Spinal cord (tissue), 10 donors: ENCODE data around the gene KIF16B. TPM values are rescaled to one million over a fixed set of nuclear protein-coding genes. Genes with fewer than 3 reads are reported as not detected.

Source experiments
- DNase-seq, 6 donors: peaks; one replicate each; pipeline versions ENCODE4 v3.0.0 to v3.0.0-alpha.2; 2013 to 2015; ENCODE audit warnings: low spot score in 6 of 6, low read depth in 4 of 6
- H3K27ac ChIP-seq: one replicate; pipeline ENCODE4 v1.5.1; 2013; ENCODE audit warnings: low read depth, low read length, control low read depth
- H3K27me3 ChIP-seq: one replicate; pipeline ENCODE4 v1.6.1; 2013; ENCODE audit warnings: low read length; ENCODE audit not compliant: control insufficient read depth, insufficient read depth
- H3K36me3 ChIP-seq: one replicate; pipeline ENCODE4 v1.6.1; 2013; ENCODE audit warnings: low read length; ENCODE audit not compliant: control insufficient read depth, insufficient read depth
- H3K4me1 ChIP-seq: one replicate; pipeline ENCODE4 v1.6.1; 2013; ENCODE audit warnings: low read length; ENCODE audit not compliant: control insufficient read depth, insufficient read depth
- H3K4me3 ChIP-seq: one replicate; pipeline ENCODE4 v1.5.1; 2013; ENCODE audit warnings: low read depth, low read length, control low read depth
- H3K9me3 ChIP-seq: one replicate; pipeline ENCODE4 v1.6.1; 2013; ENCODE audit warnings: low read length; ENCODE audit not compliant: control insufficient read depth, insufficient read depth
- WGBS: methylation state at CpG from one replicate; pipeline ENCODE4 v1.1.5; 2013; ENCODE audit warnings: missing lambda C conversion rate; ENCODE audit not compliant: insufficient coverage; 5-methylcytosine and 5-hydroxymethylcytosine counted together
- polyA plus RNA-seq, 2 donors: library from polyadenylated mRNA; unstranded; fragments of 120-200 nt; gene quantifications; one replicate each; pipeline ENCODE4 v1.2.1, GENCODE V29; 2013; ENCODE audit not compliant: insufficient read length in 2 of 2
- total RNA-seq, 2 donors: library from RNA; depleted of rRNA in 1 of 2; stranded (reverse); fragments of 120-200 nt in 1 of 2; fragments of >200 nt in 1 of 2; gene quantifications; one replicate each; pipeline versions ENCODE4 v1.2.3 to v1.2.4, GENCODE V29; 2013 to 2014
- donor health status: healthy.

The KIF16B gene
- total and polyA plus RNA-seq, 4 donors = 7.8 to 21.0 (median 12.9) TPM

GRCh38 chr20:16437387-16437996, 135.8 kb downstream of the KIF16B start:
- Histone ChIP-seq H3K4me1 (no peaks in the 10 kb centered on the region), H3K36me3 (no peaks in the 10 kb centered on the region), H3K27me3 (no peaks in the 10 kb centered on the region), H3K9me3 (no peaks in the 10 kb centered on the region), H3K4me3 (no peak overlapping the region), H3K27ac (no peak overlapping the region)
- 100% methylated on average over 1 of the region's 7 CpGs for WGBS
- no peak for DNase-seq

- peak in 3 of 6 donors; percentile 7 to 66 (median 61) for DNase-seq
- Histone ChIP-seq H3K27ac (no peak overlapping the region), H3K36me3 (no peaks in the 10 kb centered on the region), H3K9me3 (no peaks in the 10 kb centered on the region), H3K4me3 (no peak overlapping the region), H3K4me1 (no peaks in the 10 kb centered on the region), H3K27me3 (no peaks in the 10 kb centered on the region)
- 63% methylated on average over 5 of the region's 10 CpGs for WGBS
Observed at GRCh38 chr20:16434062-16434664, 139.1 kb downstream of the KIF16B start.

- no peak for DNase-seq
- Histone ChIP-seq H3K4me3 (no peak overlapping the region), H3K27me3 (no peaks in the 10 kb centered on the region), H3K27ac (no peak overlapping the region), H3K4me1 (no peaks in the 10 kb centered on the region), H3K9me3 (no peaks in the 10 kb centered on the region), H3K36me3 (no peaks in the 10 kb centered on the region)
- 50% methylated on average over 1 of the region's 2 CpGs for WGBS
Observed at GRCh38 chr20:16433293-16433580, 140.0 kb downstream of the KIF16B start.

GRCh38 chr20:16432466-16433292, 140.6 kb downstream of the KIF16B start:
- no peaks in the 10 kb centered on the region for H3K27me3 ChIP-seq
- no peaks in the 10 kb centered on the region for H3K9me3 ChIP-seq
- peak in 1 of 6 donors; percentile 19 for DNase-seq
- H3K36me3 ChIP-seq = no peaks in the 10 kb centered on the region
- H3K27ac ChIP-seq = no peak overlapping the region
- 40% methylated on average over 1 of the region's 8 CpGs for WGBS
- no peaks in the 10 kb centered on the region for H3K4me1 ChIP-seq
- H3K4me3 ChIP-seq = no peak overlapping the region

GRCh38 chr20:16428112-16428511, 145.1 kb downstream of the KIF16B start:
- Histone ChIP-seq H3K27me3 (no peaks in the 10 kb centered on the region), H3K9me3 (no peaks in the 10 kb centered on the region), H3K4me3 (no peak overlapping the region), H3K4me1 (no peaks in the 10 kb centered on the region), H3K27ac (no peak overlapping the region), H3K36me3 (no peaks in the 10 kb centered on the region)
- DNase-seq = no peak
- WGBS = no CpG with 5 or more reads among the region's 1 CpG

GRCh38 chr20:16427571-16427970, 145.7 kb downstream of the KIF16B start:
- Histone ChIP-seq H3K9me3 (no peaks in the 10 kb centered on the region), H3K27me3 (no peaks in the 10 kb centered on the region), H3K36me3 (no peaks in the 10 kb centered on the region), H3K27ac (no peak overlapping the region), H3K4me3 (no peak overlapping the region), H3K4me1 (no peaks in the 10 kb centered on the region)
- 100% methylated on average over 1 of the region's 2 CpGs for WGBS
- DNase-seq = no peak

- DNase-seq = no peak
Observed at GRCh38 chr20:16424780-16425179, 148.5 kb downstream of the KIF16B start.

GRCh38 chr20:16423311-16424212, 149.7 kb downstream of the KIF16B start:
- 95% methylated on average over 2 of the region's 4 CpGs for WGBS
- DNase-seq = no peak
- Histone ChIP-seq H3K27ac (no peak overlapping the region), H3K9me3 (no peaks in the 10 kb centered on the region), H3K27me3 (no peaks in the 10 kb centered on the region), H3K4me3 (no peak overlapping the region), H3K36me3 (no peaks in the 10 kb centered on the region), H3K4me1 (no peaks in the 10 kb centered on the region)

More at GRCh38 chr20:16424780-16425179, 148.5 kb downstream of the KIF16B start:
- H3K27ac ChIP-seq = no peak overlapping the region
- WGBS = no CpG with 5 or more reads among the region's 1 CpG
- H3K36me3 ChIP-seq = no peaks in the 10 kb centered on the region
- H3K4me3 ChIP-seq = no peak overlapping the region
- H3K4me1 ChIP-seq = no peaks in the 10 kb centered on the region
- no peaks in the 10 kb centered on the region for H3K27me3 ChIP-seq
- H3K9me3 ChIP-seq = no peaks in the 10 kb centered on the region

GRCh38 chr20:16419138-16419715, 154.0 kb downstream of the KIF16B start:
- H3K4me1 ChIP-seq = no peaks in the 10 kb centered on the region
- H3K36me3 ChIP-seq = no peaks in the 10 kb centered on the region
- H3K4me3 ChIP-seq = no peak overlapping the region
- WGBS = 100% methylated on average over 1 of the region's 2 CpGs
- no peaks in the 10 kb centered on the region for H3K9me3 ChIP-seq
- H3K27ac ChIP-seq = no peak overlapping the region
- peak in 2 of 6 donors; percentile 46 to 74 for DNase-seq
- no peaks in the 10 kb centered on the region for H3K27me3 ChIP-seq
